Activated T-helper 17 cell treated with anti-CD3 and anti-CD28 coated beads, Interleukin-2, amount 50 U/mL, for 72 hours (primary cell): Measurements from ENCODE around the gene KCTD17. TPM values are rescaled to one million over a fixed set of nuclear protein-coding genes. Genes with fewer than 3 reads are reported as not detected.

Experiments
- ATAC-seq: fragments of 150-1000 bp; cut with Tn5 transposase; replicated peaks from 2 replicates; pipeline ENCODE4 v1.10.0; 2021; ENCODE audit warnings: mild to moderate bottlenecking, moderate library complexity
- H3K27ac Mint-ChIP-seq: one replicate; pipeline ENCODE4 v1.8.0; 2022; ENCODE audit warnings: mixed read lengths
- H3K27me3 Mint-ChIP-seq: one replicate; pipeline ENCODE4 v1.8.0; 2022; ENCODE audit warnings: mixed read lengths
- H3K36me3 Mint-ChIP-seq: one replicate; pipeline ENCODE4 v1.8.0; 2022; ENCODE audit warnings: low read depth, mild to moderate bottlenecking, mixed read lengths
- H3K4me1 Mint-ChIP-seq: one replicate; pipeline ENCODE4 v1.8.0; 2022; ENCODE audit warnings: mixed read lengths
- H3K4me3 Mint-ChIP-seq: one replicate; pipeline ENCODE4 v1.8.0; 2022; ENCODE audit warnings: mild to moderate bottlenecking, mixed read lengths
- H3K9me3 Mint-ChIP-seq: one replicate; pipeline ENCODE4 v1.8.0; 2022; ENCODE audit warnings: mixed read lengths
- total RNA-seq, 2 donors: library from RNA; stranded (reverse); gene quantifications; one replicate each; pipeline ENCODE4 v1.2.3, GENCODE V29; 2022

Gene KCTD17
- total RNA-seq, 2 donors from 2014 or later = 39.4 to 41.9 TPM

GRCh38 chr22:37016134-37016910 is 35.2 kb upstream of the KCTD17 start:
- Mint-ChIP-seq H3K36me3 (no peaks in the 10 kb centered on the region), H3K27ac (no peak overlapping the region), H3K27me3 (no peaks in the 10 kb centered on the region), H3K4me3 (no peak overlapping the region), H3K9me3 (no peaks in the 10 kb centered on the region), H3K4me1 (no peaks in the 10 kb centered on the region)
- ATAC-seq = no peak

GRCh38 chr22:37017356-37017755 is 34.2 kb upstream of the KCTD17 start:
- Mint-ChIP-seq H3K9me3 (no peaks in the 10 kb centered on the region), H3K4me3 (peak overlapping the region; percentile 66), H3K4me1 (peaks cover 5% of the 10 kb centered on the region), H3K27ac (no peak overlapping the region), H3K36me3 (no peaks in the 10 kb centered on the region), H3K27me3 (no peaks in the 10 kb centered on the region)
- no peak for ATAC-seq

- H3K9me3 Mint-ChIP-seq = no peaks in the 10 kb centered on the region
- H3K27ac Mint-ChIP-seq = no peak overlapping the region
- H3K36me3 Mint-ChIP-seq = no peaks in the 10 kb centered on the region
- peaks cover 5% of the 10 kb centered on the region for H3K4me1 Mint-ChIP-seq
- peak overlapping the region; percentile 66 for H3K4me3 Mint-ChIP-seq
- no peaks in the 10 kb centered on the region for H3K27me3 Mint-ChIP-seq
- no peak for ATAC-seq
These were observed 33.3 kb upstream of the KCTD17 start for GRCh38 chr22:37018086-37018814.

- Mint-ChIP-seq H3K4me3 (peak overlapping the region; percentile 66), H3K4me1 (peaks cover 5% of the 10 kb centered on the region), H3K27me3 (no peaks in the 10 kb centered on the region), H3K9me3 (no peaks in the 10 kb centered on the region), H3K27ac (no peak overlapping the region), H3K36me3 (no peaks in the 10 kb centered on the region)
- ATAC-seq = peak; percentile 44
These were observed 32.7 kb upstream of the KCTD17 start for GRCh38 chr22:37018815-37019308.

- Mint-ChIP-seq H3K4me3 (peak within 1 kb of the TSS; percentile 80), H3K27ac (peak within 1 kb of the TSS; percentile 58), H3K36me3 (no peaks in the 10 kb centered on the region), H3K27me3 (no peaks in the 10 kb centered on the region), H3K4me1 (peaks cover 5% of the 10 kb centered on the region), H3K9me3 (no peaks in the 10 kb centered on the region)
- peak; percentile 91 for ATAC-seq
These were observed 32.0 kb upstream of the KCTD17 start, which contains the start of the genes MPST and TST for GRCh38 chr22:37019309-37020191. Gene MPST, plus strand, starts transcription at chr22:37019742. Its CDS starts 95 bp downstream, at chr22:37019837. Gene TST, minus strand, starts transcription at chr22:37019447. Its CDS starts 715 bp downstream, at chr22:37018732.

- H3K4me1 Mint-ChIP-seq = peaks cover 8% of the 10 kb centered on the region
- H3K36me3 Mint-ChIP-seq = peaks cover 4% of the 10 kb centered on the region
- peak; percentile 14 for ATAC-seq
- no peaks in the 10 kb centered on the region for H3K9me3 Mint-ChIP-seq
- H3K27ac Mint-ChIP-seq = peak overlapping the region; percentile 58
- no peaks in the 10 kb centered on the region for H3K27me3 Mint-ChIP-seq
- H3K4me3 Mint-ChIP-seq = peak overlapping the region; percentile 80
These were observed 31.4 kb upstream of the KCTD17 start for GRCh38 chr22:37020192-37020479.

- no peaks in the 10 kb centered on the region for H3K27me3 Mint-ChIP-seq
- no peak for ATAC-seq
- H3K4me1 Mint-ChIP-seq = peaks cover 8% of the 10 kb centered on the region
- no peaks in the 10 kb centered on the region for H3K9me3 Mint-ChIP-seq
- peak overlapping the region; percentile 80 for H3K4me3 Mint-ChIP-seq
- peaks cover 4% of the 10 kb centered on the region for H3K36me3 Mint-ChIP-seq
- no peak overlapping the region for H3K27ac Mint-ChIP-seq
These were observed 30.5 kb upstream of the KCTD17 start for GRCh38 chr22:37021041-37021440.

- peak; percentile 36 for ATAC-seq
- peaks cover 4% of the 10 kb centered on the region for H3K36me3 Mint-ChIP-seq
These were observed 29.6 kb upstream of the KCTD17 start for GRCh38 chr22:37021710-37022482.

GRCh38 chr22:37022483-37023337 is 28.8 kb upstream of the KCTD17 start:
- Mint-ChIP-seq H3K27ac (no peak overlapping the region), H3K9me3 (no peaks in the 10 kb centered on the region), H3K27me3 (no peaks in the 10 kb centered on the region), H3K36me3 (peaks cover 4% of the 10 kb centered on the region), H3K4me3 (no peak overlapping the region), H3K4me1 (peaks cover 8% of the 10 kb centered on the region)
- no peak for ATAC-seq

More at GRCh38 chr22:37021710-37022482, 29.6 kb upstream of the KCTD17 start:
- Mint-ChIP-seq H3K27ac (no peak overlapping the region), H3K4me1 (peaks cover 8% of the 10 kb centered on the region), H3K9me3 (no peaks in the 10 kb centered on the region), H3K27me3 (no peaks in the 10 kb centered on the region), H3K4me3 (peak overlapping the region; percentile 48)

GRCh38 chr22:37023743-37024338 is 27.7 kb upstream of the KCTD17 start:
- no peak overlapping the region for H3K27ac Mint-ChIP-seq
- no peaks in the 10 kb centered on the region for H3K9me3 Mint-ChIP-seq
- peaks cover 8% of the 10 kb centered on the region for H3K4me1 Mint-ChIP-seq
- H3K27me3 Mint-ChIP-seq = no peaks in the 10 kb centered on the region
- no peak for ATAC-seq
- H3K36me3 Mint-ChIP-seq = peaks cover 4% of the 10 kb centered on the region
- no peak overlapping the region for H3K4me3 Mint-ChIP-seq

GRCh38 chr22:37024339-37025157 is 27.0 kb upstream of the KCTD17 start:
- Mint-ChIP-seq H3K9me3 (no peaks in the 10 kb centered on the region), H3K27ac (no peak overlapping the region), H3K4me3 (no peak overlapping the region), H3K4me1 (peaks cover 8% of the 10 kb centered on the region), H3K27me3 (no peaks in the 10 kb centered on the region), H3K36me3 (peaks cover 4% of the 10 kb centered on the region)
- no peak for ATAC-seq

GRCh38 chr22:37025500-37026070 is 26.0 kb upstream of the KCTD17 start:
- Mint-ChIP-seq H3K27ac (no peak overlapping the region), H3K9me3 (no peaks in the 10 kb centered on the region), H3K36me3 (peaks cover 4% of the 10 kb centered on the region), H3K4me1 (peaks cover 8% of the 10 kb centered on the region), H3K4me3 (no peak overlapping the region), H3K27me3 (no peaks in the 10 kb centered on the region)
- no peak for ATAC-seq
